K562 (cell line): ENCODE measurements around the gene CDCP1. TPM values are rescaled to one million over a fixed set of nuclear protein-coding genes. Genes with fewer than 3 reads are reported as not detected.

Experiments used
- ATF3 ChIP-seq, 2 experiments: fragments of 450-650 bp in 1 of 2; sonication (generic) in 1 of 2; formaldehyde crosslinking in 1 of 2; IDR thresholded peaks in 1 of 2; conservative IDR thresholded peaks in 1 of 2; 2 replicates each; pipeline versions ENCODE4 v1.6.1 to v1.8.1; 2016 to 2023; ENCODE audit warnings: mild to moderate bottlenecking in 2 of 2, moderate library complexity in 2 of 2, inconsistent platforms in 1 of 2, missing genetic modification reagents in 1 of 2
- IRF9 ChIP-seq: fragments of 450-650 bp; IDR thresholded peaks from 2 replicates; pipeline ENCODE4 v1.6.1; 2016; ENCODE audit warnings: missing biosample characterization, missing genetic modification characterization
- MNT ChIP-seq, 2 experiments: fragments of 450-650 bp; conservative IDR thresholded peaks; 2 replicates each; pipeline ENCODE4 v1.6.1; 2017; ENCODE audit warnings: mild to moderate bottlenecking in 2 of 2, moderate library complexity in 2 of 2
- NCOA4 ChIP-seq: fragments of 450-650 bp; IDR thresholded peaks from 2 replicates; pipeline ENCODE4 v1.6.1; 2018; ENCODE audit warnings: mild to moderate bottlenecking; ENCODE audit not compliant: partially characterized antibody
- PURB ChIP-seq: sonication (generic); formaldehyde crosslinking; IDR thresholded peaks from 2 replicates; pipeline ENCODE4 v1.9.0; 2021; ENCODE audit warnings: low read depth, mild to moderate bottlenecking, missing genetic modification reagents
- RFX5 ChIP-seq: IDR thresholded peaks from 2 replicates; pipeline ENCODE4 v1.6.1; 2011; ENCODE audit warnings: low read depth, mild to moderate bottlenecking, improper control_type of control experiment, low read length
- SMARCA4 ChIP-seq: fragments of 450-650 bp; IDR thresholded peaks from 2 replicates; pipeline ENCODE4 v1.6.1; 2016
- ZBTB12 ChIP-seq: fragments of 250-450 bp; sonication (Bioruptor Pico); IDR thresholded peaks from 2 replicates; pipeline ENCODE4 v1.4.0; 2020
- ZFP30 ChIP-seq: fragments of 250-450 bp; sonication (Bioruptor Pico); IDR thresholded peaks from 2 replicates; pipeline ENCODE4 v1.8.0; 2022; ENCODE audit warnings: moderate library complexity, mild to moderate bottlenecking, inconsistent platforms, borderline replicate concordance
- ZNF175 ChIP-seq: fragments of 200-800 bp; sonication (Bioruptor generic); IDR thresholded peaks from 2 replicates; pipeline ENCODE4 v1.6.1; 2016; ENCODE audit warnings: low read depth, mild to moderate bottlenecking, missing genetic modification characterization, missing compliant biosample characterization
- ZNF75A ChIP-seq: fragments of 450-650 bp; formaldehyde crosslinking; IDR thresholded peaks from 2 replicates; pipeline ENCODE4 v1.4.0; 2020; ENCODE audit warnings: mild to moderate bottlenecking
- ZNF778 ChIP-seq: fragments of 450-650 bp; formaldehyde crosslinking; IDR thresholded peaks from 2 replicates; pipeline ENCODE4 v1.4.0; 2020; ENCODE audit warnings: mild to moderate bottlenecking, moderate library complexity
- polyA plus RNA-seq, 8 experiments: library from polyadenylated mRNA; depleted of rRNA in 4 of 8; stranded (reverse) in 5 of 8; unstranded in 3 of 8; fragments of >200 nt; fragmentation: Nextera tagmentation in 2 of 8; fragmentation: Illumina TruSeq in 1 of 8; extraction: Ambion mirVana in 2 of 8; extraction: Trizol in 1 of 8; gene quantifications; 2 replicates each; pipeline versions ENCODE4 v1.2.1 to v1.2.3, GENCODE V29; 2011 to 2014; ENCODE audit warnings: inconsistent platforms in 1 of 8, missing spikeins in 1 of 8
- total RNA-seq, 7 experiments: library from RNA; depleted of rRNA in 6 of 7; stranded (reverse); fragments of >200 nt in 6 of 7; fragmentation: Illumina TruSeq in 2 of 7; extraction: Trizol in 2 of 7; gene quantifications; 2 replicates each; pipeline versions ENCODE4 v1.2.1 to v1.2.3, GENCODE V29; 2011 to 2021; ENCODE audit warnings: low replicate concordance in 1 of 7
- TF ChIP-seq, protein P1 (sequence below): fragments of 250-450 bp; sonication (Bioruptor Pico); IDR thresholded peaks from 2 replicates; pipeline ENCODE4 v1.8.0; 2022; ENCODE audit warnings: inconsistent platforms
- TF ChIP-seq, protein P2 (sequence below): sonication (generic); formaldehyde crosslinking; IDR thresholded peaks from 2 replicates; pipeline ENCODE4 v1.8.1; 2022; ENCODE audit warnings: missing genetic modification reagents
- TF ChIP-seq, protein P3 (sequence below), 2 experiments: IDR thresholded peaks; 2 replicates each; pipeline ENCODE4 v1.6.1; 2011; ENCODE audit warnings: borderline replicate concordance in 1 of 2, control low read depth in 1 of 2, low read depth in 1 of 2, low read length in 1 of 2, mild to moderate bottlenecking in 1 of 2, mixed read lengths in 1 of 2, moderate library complexity in 1 of 2; ENCODE audit not compliant: insufficient read depth in 1 of 2, insufficient read length in 1 of 2, poor library complexity in 1 of 2, severe bottlenecking in 1 of 2; ENCODE audit errors: extremely low read depth in 1 of 2

CDCP1 gene
- total and polyA plus RNA-seq, 9 of the 15 experiments (the other 6 are each of a cell fraction or from before 2014, with no cell fraction given), result 3.9 to 16.4 (median 5.2) TPM

- TF ChIP-seq, protein P1, sequence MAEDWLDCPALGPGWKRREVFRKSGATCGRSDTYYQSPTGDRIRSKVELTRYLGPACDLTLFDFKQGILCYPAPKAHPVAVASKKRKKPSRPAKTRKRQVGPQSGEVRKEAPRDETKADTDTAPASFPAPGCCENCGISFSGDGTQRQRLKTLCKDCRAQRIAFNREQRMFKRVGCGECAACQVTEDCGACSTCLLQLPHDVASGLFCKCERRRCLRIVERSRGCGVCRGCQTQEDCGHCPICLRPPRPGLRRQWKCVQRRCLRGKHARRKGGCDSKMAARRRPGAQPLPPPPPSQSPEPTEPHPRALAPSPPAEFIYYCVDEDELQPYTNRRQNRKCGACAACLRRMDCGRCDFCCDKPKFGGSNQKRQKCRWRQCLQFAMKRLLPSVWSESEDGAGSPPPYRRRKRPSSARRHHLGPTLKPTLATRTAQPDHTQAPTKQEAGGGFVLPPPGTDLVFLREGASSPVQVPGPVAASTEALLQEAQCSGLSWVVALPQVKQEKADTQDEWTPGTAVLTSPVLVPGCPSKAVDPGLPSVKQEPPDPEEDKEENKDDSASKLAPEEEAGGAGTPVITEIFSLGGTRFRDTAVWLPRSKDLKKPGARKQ (CRISPR knock-in tag), result no peak
- no peak for TF ChIP-seq ZFP30 (CRISPR knock-in tag)
- no peak for TF ChIP-seq PURB (CRISPR knock-in tag)
- no peak for TF ChIP-seq ZBTB12 (CRISPR knock-in tag)
- TF ChIP-seq IRF9 (tag), result peak; percentile 69; the same call in 1 of the 2 replicates
- TF ChIP-seq SMARCA4, result peak; percentile 4; the same call in 1 of the 2 replicates
- peak; percentile 15; the same call in 1 of the 2 replicates for TF ChIP-seq ZNF175 (CRISPR knock-in tag)
- TF ChIP-seq ATF3 (IDR thresholded peaks at IDR 0.05), result peak; percentile 72
- no peak for TF ChIP-seq ATF3 (CRISPR knock-in tag; conservative IDR thresholded peaks at IDR 0.05)
- no peak for TF ChIP-seq ZNF778 (CRISPR knock-in tag)
- TF ChIP-seq, protein P2, sequence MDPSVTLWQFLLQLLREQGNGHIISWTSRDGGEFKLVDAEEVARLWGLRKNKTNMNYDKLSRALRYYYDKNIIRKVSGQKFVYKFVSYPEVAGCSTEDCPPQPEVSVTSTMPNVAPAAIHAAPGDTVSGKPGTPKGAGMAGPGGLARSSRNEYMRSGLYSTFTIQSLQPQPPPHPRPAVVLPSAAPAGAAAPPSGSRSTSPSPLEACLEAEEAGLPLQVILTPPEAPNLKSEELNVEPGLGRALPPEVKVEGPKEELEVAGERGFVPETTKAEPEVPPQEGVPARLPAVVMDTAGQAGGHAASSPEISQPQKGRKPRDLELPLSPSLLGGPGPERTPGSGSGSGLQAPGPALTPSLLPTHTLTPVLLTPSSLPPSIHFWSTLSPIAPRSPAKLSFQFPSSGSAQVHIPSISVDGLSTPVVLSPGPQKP (CRISPR knock-in tag), result no peak
- no peak for TF ChIP-seq ZNF75A (CRISPR knock-in tag)
- TF ChIP-seq, protein P3, sequence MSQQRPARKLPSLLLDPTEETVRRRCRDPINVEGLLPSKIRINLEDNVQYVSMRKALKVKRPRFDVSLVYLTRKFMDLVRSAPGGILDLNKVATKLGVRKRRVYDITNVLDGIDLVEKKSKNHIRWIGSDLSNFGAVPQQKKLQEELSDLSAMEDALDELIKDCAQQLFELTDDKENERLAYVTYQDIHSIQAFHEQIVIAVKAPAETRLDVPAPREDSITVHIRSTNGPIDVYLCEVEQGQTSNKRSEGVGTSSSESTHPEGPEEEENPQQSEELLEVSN (IDR thresholded peaks at IDR 0.05; ENCODE audit: borderline replicate concordance in 1 of 2, extremely low read depth in 1 of 2, insufficient read depth in 1 of 2, insufficient read length in 1 of 2, low read depth in 1 of 2, low read length in 1 of 2, poor library complexity in 1 of 2, severe bottlenecking in 1 of 2), result no peak
- TF ChIP-seq RFX5, result no peak
- TF ChIP-seq NCOA4, result no peak
- TF ChIP-seq MNT (conservative IDR thresholded peaks at IDR 0.05), result 0 out of 4 replicates have a peak, but pooled peaks of 1 of the 2 experiments have one; percentile 27
These were observed 41.2 kb downstream of the CDCP1 start (continued) for GRCh38 chr3:45104715-45105711.
